CD4-positive, alpha-beta memory T cell (primary cell): ENCODE results near the gene GPR161. TPM values are rescaled to one million over a fixed set of nuclear protein-coding genes. Genes with fewer than 3 reads are reported as not detected.
"Not testable (repeated sequence)": the region's sequence is repeated elsewhere in the genome, so short reads cannot be mapped to it uniquely, and the experiment has no call there.

Source experiments
- CTCF ChIA-PET: fragments of 350-600 bp; sonication (Branson Sonifier 250); formaldehyde crosslinking; loops from one replicate; lab custom pipeline; 2021; ENCODE audit warnings: inconsistent platforms; ENCODE audit not compliant: partially characterized antibody; lab: Charles Lee
- POLR2A ChIA-PET: fragments of 350-600 bp; sonication (Branson Sonifier 250); formaldehyde crosslinking; loops from one replicate; lab custom pipeline; 2021; ENCODE audit not compliant: partially characterized antibody; lab: Charles Lee
- DNase-seq, 5 donors: peaks; one replicate each; pipeline versions ENCODE4 v3.0.0 to v3.0.0-alpha.2; 2020 to 2022; ENCODE audit warnings: mixed read lengths in 1 of 5
- H3K27ac ChIP-seq: one replicate; pipeline ENCODE4 v1.7.0; 2013; ENCODE audit warnings: low read depth, low read length
- H3K27me3 ChIP-seq: 2 replicates; pipeline ENCODE4 v1.7.0; 2013; ENCODE audit warnings: mild to moderate bottlenecking, low read length, moderate library complexity; ENCODE audit not compliant: insufficient read depth
- H3K36me3 ChIP-seq: 2 replicates; pipeline ENCODE4 v1.7.0; 2013; ENCODE audit warnings: mild to moderate bottlenecking, low read length, moderate library complexity; ENCODE audit not compliant: insufficient read depth
- H3K4me1 ChIP-seq: 2 replicates; pipeline ENCODE4 v1.7.0; 2013; ENCODE audit warnings: mild to moderate bottlenecking, low read length, moderate library complexity; ENCODE audit not compliant: insufficient read depth
- H3K4me3 ChIP-seq, 2 donors: one replicate each; pipeline ENCODE4 v1.7.0; 2013; ENCODE audit warnings: low read length in 2 of 2, mild to moderate bottlenecking in 1 of 2
- H3K9me3 ChIP-seq, 2 donors: one replicate each; pipeline ENCODE4 v1.7.0; 2013; ENCODE audit warnings: low read length in 2 of 2, control low read depth in 1 of 2; ENCODE audit not compliant: control insufficient read depth in 1 of 2
- H3K27ac Mint-ChIP-seq, 7 donors: one replicate each; pipeline ENCODE4 v1.8.0; 2020 to 2021; ENCODE audit warnings: mixed read lengths in 7 of 7, mild to moderate bottlenecking in 6 of 7, inconsistent platforms in 3 of 7, moderate library complexity in 3 of 7
- H3K27me3 Mint-ChIP-seq, 2 donors: one replicate each; pipeline ENCODE4 v1.8.0; 2020 to 2021; ENCODE audit warnings: mixed read lengths in 2 of 2
- H3K36me3 Mint-ChIP-seq, 2 donors: one replicate each; pipeline ENCODE4 v1.8.0; 2020 to 2021; ENCODE audit warnings: mixed read lengths in 2 of 2, inconsistent platforms in 1 of 2, mild to moderate bottlenecking in 1 of 2
- H3K4me1 Mint-ChIP-seq, 4 donors: one replicate each; pipeline ENCODE4 v1.8.0; 2020 to 2021; ENCODE audit warnings: mixed read lengths in 4 of 4, mild to moderate bottlenecking in 1 of 4
- H3K4me3 Mint-ChIP-seq, 8 donors: one replicate each; pipeline ENCODE4 v1.8.0; 2020 to 2021; ENCODE audit warnings: mixed read lengths in 8 of 8, mild to moderate bottlenecking in 7 of 8, moderate library complexity in 6 of 8, inconsistent platforms in 3 of 8
- H3K9me3 Mint-ChIP-seq, 8 donors: one replicate each; pipeline ENCODE4 v1.8.0; 2020 to 2021; ENCODE audit warnings: mixed read lengths in 8 of 8, mild to moderate bottlenecking in 5 of 8, inconsistent platforms in 3 of 8, moderate library complexity in 1 of 8
- intact Hi-C: fragments of 100-400 bp; cut with micrococcal nuclease; formaldehyde crosslinking; loops from one replicate; pipeline ENCODE4 v1.15.1; 2023
- polyA plus RNA-seq, 2 donors: library from polyadenylated mRNA; unstranded; fragments of 300-500 nt; fragmentation: Illumina TruSeq; gene quantifications; one replicate each; pipeline ENCODE4 v1.2.3, GENCODE V29; 2021
- total RNA-seq, 2 experiments: library from RNA; stranded (reverse); gene quantifications; one replicate each; pipeline ENCODE4 v1.2.3, GENCODE V29; 2021

The GPR161 gene, protein sequence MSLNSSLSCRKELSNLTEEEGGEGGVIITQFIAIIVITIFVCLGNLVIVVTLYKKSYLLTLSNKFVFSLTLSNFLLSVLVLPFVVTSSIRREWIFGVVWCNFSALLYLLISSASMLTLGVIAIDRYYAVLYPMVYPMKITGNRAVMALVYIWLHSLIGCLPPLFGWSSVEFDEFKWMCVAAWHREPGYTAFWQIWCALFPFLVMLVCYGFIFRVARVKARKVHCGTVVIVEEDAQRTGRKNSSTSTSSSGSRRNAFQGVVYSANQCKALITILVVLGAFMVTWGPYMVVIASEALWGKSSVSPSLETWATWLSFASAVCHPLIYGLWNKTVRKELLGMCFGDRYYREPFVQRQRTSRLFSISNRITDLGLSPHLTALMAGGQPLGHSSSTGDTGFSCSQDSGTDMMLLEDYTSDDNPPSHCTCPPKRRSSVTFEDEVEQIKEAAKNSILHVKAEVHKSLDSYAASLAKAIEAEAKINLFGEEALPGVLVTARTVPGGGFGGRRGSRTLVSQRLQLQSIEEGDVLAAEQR
- under 1 TPM in 1 of 2 experiments, not detected in 1; 0.12 TPM for total RNA-seq
- polyA plus RNA-seq: under 1 TPM; 0.09 to 0.10 TPM

DNA sequence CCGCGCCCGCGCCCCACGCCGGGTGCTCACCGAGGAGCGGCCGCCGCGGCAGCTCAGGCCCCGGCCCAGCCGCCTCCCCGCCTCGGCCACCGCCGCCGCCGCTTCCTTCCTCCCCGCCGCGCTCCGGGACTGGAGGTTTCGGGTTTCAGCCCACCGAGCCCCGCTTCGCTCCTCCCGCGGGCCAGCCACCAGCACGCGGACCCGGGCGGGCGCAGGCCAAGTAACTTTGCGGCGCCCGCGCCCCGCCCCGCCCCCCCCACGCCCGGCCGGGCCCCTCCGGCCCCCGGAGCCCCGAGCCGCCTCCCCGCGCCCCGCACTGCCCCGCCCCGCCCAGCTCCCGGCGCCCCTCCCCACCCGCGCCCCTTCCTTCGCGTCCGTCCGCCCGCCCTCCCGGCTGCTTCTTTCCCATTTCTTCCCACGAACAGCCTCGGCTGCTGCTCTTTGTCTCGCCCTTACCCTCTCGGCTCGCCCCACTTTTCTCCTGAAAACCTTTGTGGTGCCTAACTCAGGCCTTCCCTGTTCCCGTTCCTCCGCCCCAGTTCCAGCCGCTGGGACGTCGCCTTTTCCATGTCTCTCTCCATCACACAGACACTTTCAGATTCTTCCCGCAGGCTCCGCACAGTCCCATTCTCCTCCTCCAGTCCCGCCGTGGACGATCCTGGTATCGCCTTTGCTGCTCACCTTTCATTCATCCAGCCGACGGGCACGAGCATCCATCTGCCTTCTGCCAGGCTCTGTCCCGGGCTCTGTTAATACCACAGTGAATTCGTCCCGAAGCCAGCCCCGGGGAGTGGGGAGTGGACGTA, at the start of gene GPR161:
Gene GPR161 (minus strand): TSS at position 222 of the 806 bp plus-strand sequence. CDS start 32,080 bp downstream, outside the sequence.
- CTCF ChIA-PET: interaction anchor here (1.7 to 2.4 kb wide), 2 partner anchors 9 to 54 kb away, joined by 7 to 12 read pairs; no protein-coding TSS in a partner anchor
- intact Hi-C loops: loop anchor here (5.0 kb wide), 1 partner anchor 90 kb away; the partner anchor contains the start of gene SFT2D2
- peak; percentile 8 to 39 (median 15) for DNase-seq
- H3K27ac ChIP-seq: no peak within 1 kb of the TSS
- POLR2A ChIA-PET: no interaction called here
- Mint-ChIP-seq H3K27me3 (peaks cover 23 to 31% of the 10 kb centered on the region in 2 donors), H3K9me3 (no peaks in the 10 kb centered on the region), H3K27ac (peak within 1 kb of the TSS; percentile 77 to 95 (median 85)), H3K4me1 (peaks cover 12 to 30% (median 15%) of the 10 kb centered on the region in 4 donors), H3K36me3 (peaks cover 3 to 4% of the 10 kb centered on the region in 2 donors), H3K4me3 (peak within 1 kb of the TSS; percentile 90 to 99 (median 95))
- no peaks in the 10 kb centered on the region for H3K9me3 ChIP-seq
- H3K4me3 ChIP-seq: peak within 1 kb of the TSS; percentile 31 to 57
- H3K36me3 ChIP-seq: no peaks in the 10 kb centered on the region
- peaks cover 15% of the 10 kb centered on the region for H3K4me1 ChIP-seq
- peaks cover 16% of the 10 kb centered on the region for H3K27me3 ChIP-seq

DNA sequence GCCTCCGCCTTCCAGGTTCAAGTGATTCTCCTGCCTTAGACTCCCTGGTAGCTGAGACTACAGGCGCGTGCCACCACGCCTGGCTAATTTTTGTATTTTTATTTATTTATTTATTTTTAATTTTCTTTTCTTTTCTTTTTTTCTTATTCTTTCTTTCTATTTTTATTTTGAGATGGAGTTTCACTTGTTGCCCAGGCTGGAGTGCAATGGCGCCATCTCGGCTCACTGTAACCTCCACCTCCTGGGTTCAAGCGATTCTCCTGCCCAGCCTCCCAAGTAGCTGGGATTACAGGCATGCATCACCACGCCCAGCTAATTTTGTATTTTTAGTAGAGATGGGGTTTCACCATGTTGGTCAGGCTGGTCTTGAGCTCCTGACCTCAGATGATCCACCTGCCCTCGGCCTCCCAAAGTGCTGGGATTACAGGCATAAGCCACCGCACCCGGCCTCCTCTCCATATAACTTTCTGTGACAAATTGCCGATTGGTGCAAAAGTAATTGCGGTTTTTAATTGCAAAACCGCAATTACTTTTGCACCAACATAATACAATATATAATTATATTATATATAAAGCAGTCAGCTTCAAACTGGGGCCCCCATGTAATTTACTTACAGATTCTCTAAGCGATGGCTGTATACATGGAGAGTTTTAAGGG, 44.5 kb upstream of the GPR161 start:
- H3K9me3 ChIP-seq, H3K27ac Mint-ChIP-seq, CTCF ChIA-PET, POLR2A ChIA-PET, intact Hi-C loops, H3K4me3 ChIP-seq, H3K36me3 ChIP-seq, DNase-seq, H3K27me3 Mint-ChIP-seq, H3K27me3 ChIP-seq, H3K9me3 Mint-ChIP-seq, H3K27ac ChIP-seq: not testable (repeated sequence)
- H3K4me3 Mint-ChIP-seq: peak overlapping the region in 2 of 8 donors; percentile 12 to 41
- peaks cover 2 to 15% of the 10 kb centered on the region in 2 donors for H3K36me3 Mint-ChIP-seq
- H3K4me1 ChIP-seq: peaks cover 24% of the 10 kb centered on the region
- H3K4me1 Mint-ChIP-seq: peaks cover 5 to 21% (median 11%) of the 10 kb centered on the region in 4 donors

DNA sequence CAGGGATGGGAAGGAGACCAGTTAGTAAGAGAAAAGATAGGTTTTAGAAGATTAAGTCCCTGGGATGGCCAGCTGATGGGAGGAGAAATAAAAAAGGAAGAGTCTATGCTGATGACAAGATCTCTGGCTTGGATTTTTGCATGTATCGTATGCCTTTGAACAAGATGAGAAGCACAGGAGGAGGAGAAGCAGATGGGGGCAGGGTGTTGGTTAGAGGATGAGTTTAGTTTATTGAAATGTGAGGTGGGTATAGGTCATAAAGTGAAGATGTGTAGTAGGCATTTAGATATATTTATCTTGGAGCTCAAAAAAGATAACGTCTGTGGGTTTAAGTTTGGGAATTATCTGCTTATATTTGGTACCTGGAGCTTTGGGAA, 43.4 kb upstream of the GPR161 start:
- intact Hi-C loops: no loop called here
- CTCF ChIA-PET: interaction anchor here (0.7 to 1.5 kb wide), 3 partner anchors 46 to 55 kb away, joined by 3 to 4 read pairs (median 4); partner anchors contain the start of gene SFT2D2

DNA sequence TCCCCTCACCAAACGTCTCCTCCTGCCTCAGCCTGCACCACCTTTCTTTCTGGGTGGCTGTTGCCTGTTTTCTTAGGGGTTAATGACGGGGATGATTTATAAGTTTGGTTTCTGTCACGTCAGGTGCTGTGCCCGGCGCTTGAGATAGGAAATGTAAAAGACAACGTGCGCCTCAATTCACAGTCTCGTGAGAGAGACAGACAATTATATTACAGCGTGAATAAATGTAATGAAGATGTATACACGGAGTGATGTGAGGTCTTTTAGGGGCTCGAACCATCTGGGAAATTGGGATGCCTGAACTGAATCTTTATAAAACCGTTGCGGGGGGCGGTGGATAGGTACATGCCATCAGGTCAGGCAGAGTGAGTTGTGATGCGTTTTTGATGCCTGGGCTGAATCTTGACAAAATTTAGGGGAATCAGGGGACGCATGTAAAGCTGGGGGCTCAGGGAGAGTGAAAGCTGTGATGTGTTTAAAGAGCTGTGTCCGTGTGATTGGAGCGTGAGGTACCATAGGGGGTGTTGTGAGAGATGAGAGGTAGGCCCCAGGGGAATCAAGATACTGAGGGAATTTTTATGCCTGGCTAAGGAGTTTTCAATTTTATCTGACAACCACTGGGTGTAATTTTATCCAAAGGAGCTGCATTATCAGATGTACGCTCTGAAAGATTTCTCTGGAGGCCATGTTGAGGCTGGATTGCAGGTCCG, 42.9 kb upstream of the GPR161 start:
- Histone ChIP-seq H3K27me3 (no peaks in the 10 kb centered on the region), H3K4me1 (peaks cover 24% of the 10 kb centered on the region), H3K36me3 (no peaks in the 10 kb centered on the region), H3K9me3 (no peaks in the 10 kb centered on the region), H3K4me3 (peak overlapping the region; percentile 86 to 99), H3K27ac (peak overlapping the region; percentile 95)
- no peak for DNase-seq
- Mint-ChIP-seq H3K27me3 (no peaks in the 10 kb centered on the region), H3K36me3 (peaks cover 0 to 5% of the 10 kb centered on the region in 2 donors), H3K4me3 (no peak overlapping the region), H3K4me1 (peaks cover 5 to 21% (median 11%) of the 10 kb centered on the region in 4 donors), H3K9me3 (no peaks in the 10 kb centered on the region), H3K27ac (no peak overlapping the region)
- POLR2A ChIA-PET: interaction anchor here (1.1 to 1.8 kb wide), 3 partner anchors 46 to 244 kb away, joined by 3 to 13 read pairs (median 9); partner anchors contain the start of genes DCAF6 and SFT2D2
- intact Hi-C loops: loop anchor here (2.0 to 10.0 kb wide), 4 partner anchors 959 to 1713 kb away; partner anchors contain the start of genes METTL18, POU2F1 and SCYL3
- CTCF ChIA-PET: interaction anchor here (0.7 to 1.5 kb wide), 3 partner anchors 47 to 56 kb away, joined by 3 to 4 read pairs (median 4); partner anchors contain the start of gene SFT2D2

More for the DNA sequence above, 43.4 kb upstream of the GPR161 start:
- Mint-ChIP-seq H3K27me3 (no peaks in the 10 kb centered on the region), H3K4me3 (no peak overlapping the region), H3K9me3 (no peaks in the 10 kb centered on the region), H3K36me3 (peaks cover 0 to 11% of the 10 kb centered on the region in 2 donors), H3K27ac (no peak overlapping the region), H3K4me1 (peaks cover 5 to 21% (median 11%) of the 10 kb centered on the region in 4 donors)
- Histone ChIP-seq H3K4me1 (peaks cover 24% of the 10 kb centered on the region), H3K9me3 (no peaks in the 10 kb centered on the region), H3K4me3 (peak overlapping the region; percentile 86 to 99), H3K27me3 (no peaks in the 10 kb centered on the region), H3K27ac (peak overlapping the region; percentile 95), H3K36me3 (peaks cover 3% of the 10 kb centered on the region)
- POLR2A ChIA-PET: interaction anchor here (1.1 kb wide), 1 partner anchor 46 kb away, joined by 3 read pairs; the partner anchor contains the start of gene SFT2D2
- no peak for DNase-seq

DNA sequence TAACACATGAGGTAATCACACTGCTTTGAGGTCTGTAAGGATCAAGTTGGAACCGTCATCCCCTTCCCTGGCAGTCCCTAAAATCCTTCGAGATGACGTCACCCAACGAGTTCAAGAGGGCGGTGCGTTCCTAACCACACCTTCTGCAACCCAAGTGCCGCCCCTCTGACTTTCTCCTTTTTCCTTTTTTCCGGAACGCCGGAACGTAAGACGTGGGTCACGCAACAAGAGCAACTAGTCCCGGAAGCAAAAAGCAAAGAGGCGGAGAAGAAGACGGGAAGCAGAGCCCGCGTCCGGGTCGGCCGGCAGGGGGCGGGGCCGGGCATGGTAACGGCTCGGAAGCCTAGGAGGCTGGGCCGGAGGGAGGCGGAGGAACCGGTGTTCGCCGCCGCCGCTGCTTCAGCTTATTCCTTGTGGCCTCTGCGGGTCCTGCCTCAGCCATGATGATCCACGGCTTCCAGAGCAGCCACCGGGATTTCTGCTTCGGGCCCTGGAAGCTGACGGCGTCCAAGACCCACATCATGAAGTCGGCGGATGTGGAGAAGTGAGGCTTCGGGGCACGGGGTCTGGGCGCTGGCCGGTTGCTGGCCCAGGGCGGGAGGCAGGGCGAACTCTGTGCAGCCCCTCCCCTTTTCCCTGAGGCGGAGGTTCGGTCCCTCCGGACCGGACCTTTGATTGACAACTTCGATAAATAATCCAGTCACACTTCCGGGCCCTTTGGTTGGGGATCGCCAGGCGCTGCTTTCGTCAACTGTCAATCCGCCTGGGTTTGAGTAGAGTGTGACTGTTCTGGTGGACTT, 42.1 kb upstream of the GPR161 start, which contains the start of gene TIPRL:
Gene TIPRL (plus strand): TSS at position 325 of the 800 bp plus-strand sequence. CDS start 116 bp downstream, at position 441.
- intact Hi-C loops: loop anchor here (1.0 to 10.0 kb wide), 7 partner anchors 46 to 1714 kb away; partner anchors contain the start of genes DCAF6, METTL18, NME7 and POU2F1
- Histone ChIP-seq H3K4me1 (peaks cover 24% of the 10 kb centered on the region), H3K9me3 (no peaks in the 10 kb centered on the region), H3K27me3 (no peaks in the 10 kb centered on the region), H3K27ac (peak within 1 kb of the TSS; percentile 95), H3K4me3 (peak within 1 kb of the TSS; percentile 86 to 99), H3K36me3 (no peaks in the 10 kb centered on the region)
- peak; percentile 93 to 94 (median 94) for DNase-seq
- H3K27ac Mint-ChIP-seq: no peak within 1 kb of the TSS
- ChIA-PET POLR2A (interaction anchor here (1.2 to 1.8 kb wide), 3 partner anchors 11 to 243 kb away, joined by 5 to 13 read pairs (median 9); partner anchors contain the start of genes DCAF6 and SFT2D2), CTCF (interaction anchor here (0.8 to 1.5 kb wide), 2 partner anchors 56 to 184 kb away, joined by 3 to 4 read pairs; no protein-coding TSS in a partner anchor)
- H3K36me3 Mint-ChIP-seq: peaks cover 0 to 2% of the 10 kb centered on the region in 2 donors
- peak within 1 kb of the TSS in 2 of 8 donors; percentile 18 to 26 for H3K4me3 Mint-ChIP-seq
- H3K9me3 Mint-ChIP-seq: no peaks in the 10 kb centered on the region
- H3K4me1 Mint-ChIP-seq: peaks cover 3 to 17% (median 9%) of the 10 kb centered on the region in 4 donors
- no peaks in the 10 kb centered on the region for H3K27me3 Mint-ChIP-seq
